ENCODE data around the gene C2orf92. TPM values are rescaled to one million over a fixed set of nuclear protein-coding genes. Genes with fewer than 3 reads are reported as not detected.

The C2orf92 gene
- total RNA-seq, 1 donor from 2014 or later = 11.0 TPM

DNA sequence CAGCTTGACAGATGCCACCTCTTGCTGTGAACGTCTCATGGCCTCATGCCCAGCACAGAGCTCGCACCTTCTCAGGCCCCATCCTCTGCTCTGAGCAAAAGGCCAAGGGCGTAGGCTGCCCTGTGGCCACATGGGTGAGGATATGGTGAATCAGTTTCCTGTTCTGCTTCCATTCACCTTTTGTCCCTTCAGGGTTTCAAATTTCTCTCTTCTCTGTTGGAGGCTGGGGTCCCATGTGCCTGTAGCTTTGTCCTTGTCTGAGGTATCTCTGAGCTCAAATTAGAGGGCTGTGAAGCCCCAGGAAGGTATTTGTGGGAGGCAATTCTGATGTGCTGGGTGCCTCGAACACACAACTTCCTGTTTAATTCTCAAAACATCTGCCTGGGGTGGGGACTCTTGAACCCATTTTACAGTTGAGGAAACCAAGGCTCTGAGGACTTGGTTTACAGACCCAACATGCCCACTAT lies 72.9 kb downstream of the C2orf92 start:
- Histone ChIP-seq H3K27ac (no peak overlapping the region), H3K4me3 (no peak overlapping the region), H3K36me3 (no peaks in the 10 kb centered on the region), H3K27me3 (no peaks in the 10 kb centered on the region), H3K4me1 (no peaks in the 10 kb centered on the region), H3K9me3 (no peaks in the 10 kb centered on the region)
- intact Hi-C loops (cut with DNase I) = no loop called here
- TF ChIP-seq POLR2A (IDR thresholded peaks at IDR 0.05) (no peak), POLR2AphosphoS5 (IDR thresholded peaks at IDR 0.05; ENCODE audit: insufficient read depth in 1 of 2, low read depth in 1 of 2) (no peak)
- TF ChIP-seq, protein P1, sequence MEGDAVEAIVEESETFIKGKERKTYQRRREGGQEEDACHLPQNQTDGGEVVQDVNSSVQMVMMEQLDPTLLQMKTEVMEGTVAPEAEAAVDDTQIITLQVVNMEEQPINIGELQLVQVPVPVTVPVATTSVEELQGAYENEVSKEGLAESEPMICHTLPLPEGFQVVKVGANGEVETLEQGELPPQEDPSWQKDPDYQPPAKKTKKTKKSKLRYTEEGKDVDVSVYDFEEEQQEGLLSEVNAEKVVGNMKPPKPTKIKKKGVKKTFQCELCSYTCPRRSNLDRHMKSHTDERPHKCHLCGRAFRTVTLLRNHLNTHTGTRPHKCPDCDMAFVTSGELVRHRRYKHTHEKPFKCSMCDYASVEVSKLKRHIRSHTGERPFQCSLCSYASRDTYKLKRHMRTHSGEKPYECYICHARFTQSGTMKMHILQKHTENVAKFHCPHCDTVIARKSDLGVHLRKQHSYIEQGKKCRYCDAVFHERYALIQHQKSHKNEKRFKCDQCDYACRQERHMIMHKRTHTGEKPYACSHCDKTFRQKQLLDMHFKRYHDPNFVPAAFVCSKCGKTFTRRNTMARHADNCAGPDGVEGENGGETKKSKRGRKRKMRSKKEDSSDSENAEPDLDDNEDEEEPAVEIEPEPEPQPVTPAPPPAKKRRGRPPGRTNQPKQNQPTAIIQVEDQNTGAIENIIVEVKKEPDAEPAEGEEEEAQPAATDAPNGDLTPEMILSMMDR (IDR thresholded peaks at IDR 0.05) = no peak
- DNase-seq (ENCODE audit: extremely low spot score in 2 of 2) = no peak

DNA sequence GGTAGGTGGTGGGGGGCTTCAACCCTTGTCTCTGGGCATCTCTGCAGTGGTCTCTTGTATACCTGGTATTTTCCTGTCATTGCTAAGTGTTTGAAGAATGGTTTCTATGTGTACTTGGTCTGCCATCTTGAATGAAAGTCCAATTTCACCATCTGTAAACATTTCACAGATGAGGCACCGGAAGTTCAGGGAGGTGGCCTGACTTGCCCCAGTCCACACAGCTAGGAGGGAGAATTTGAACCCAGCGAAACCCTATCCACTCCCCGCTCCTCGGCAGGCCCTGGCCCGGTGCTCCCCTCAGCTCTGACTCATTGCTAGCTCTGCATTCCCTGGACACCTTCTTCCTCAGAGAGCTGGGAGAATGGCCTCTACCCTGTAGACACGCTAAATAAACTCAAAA lies 74.4 kb downstream of the C2orf92 start:
- intact Hi-C loops (cut with DNase I) = no loop called here
- DNase-seq (ENCODE audit: extremely low spot score in 2 of 2) = no peak

DNA sequence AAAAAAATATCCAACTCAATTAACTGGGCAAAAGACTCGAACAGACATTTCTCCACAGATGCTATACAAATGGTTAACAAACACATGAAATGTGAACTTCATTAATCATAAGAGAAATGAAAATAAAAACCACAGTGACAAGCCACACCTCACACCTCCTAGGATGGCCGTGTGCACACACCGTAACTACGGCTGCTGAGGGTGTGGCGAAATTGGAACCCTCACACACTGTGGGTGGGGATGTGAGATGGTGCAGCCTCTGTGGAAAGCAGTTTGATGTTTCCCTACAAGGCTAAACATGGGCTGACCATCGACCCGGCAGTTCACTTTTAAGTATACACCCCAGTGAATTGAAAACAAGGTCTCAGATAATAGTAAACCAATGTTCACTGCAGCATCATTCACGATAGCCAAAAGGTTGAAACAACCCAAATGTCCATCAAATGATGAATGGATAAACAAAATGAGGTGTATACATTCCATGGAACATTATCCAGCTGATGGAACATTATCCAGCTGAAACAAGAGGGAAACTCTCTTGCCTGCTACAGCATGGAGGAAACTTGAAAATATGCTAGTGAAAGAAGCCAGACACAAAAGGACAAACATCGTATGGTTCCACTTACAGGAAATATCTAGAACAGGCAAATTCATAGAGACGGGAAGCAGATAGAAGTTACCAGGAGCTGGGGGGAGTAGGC lies 76.1 kb downstream of the C2orf92 start:
- Histone ChIP-seq H3K9me3 (no peaks in the 10 kb centered on the region), H3K4me1 (no peaks in the 10 kb centered on the region), H3K27ac (no peak overlapping the region), H3K27me3 (no peaks in the 10 kb centered on the region), H3K4me3 (no peak overlapping the region), H3K36me3 (no peaks in the 10 kb centered on the region)
- DNase-seq (ENCODE audit: extremely low spot score in 2 of 2) = no peak
- intact Hi-C loops (cut with DNase I) = no loop called here
- TF ChIP-seq POLR2A (IDR thresholded peaks at IDR 0.05) (no peak), POLR2AphosphoS5 (IDR thresholded peaks at IDR 0.05; ENCODE audit: insufficient read depth in 1 of 2, low read depth in 1 of 2) (no peak)
- TF ChIP-seq, protein P1 (IDR thresholded peaks at IDR 0.05) = no peak

More for the DNA sequence above, 74.4 kb downstream of the C2orf92 start:
- Histone ChIP-seq H3K9me3 (no peaks in the 10 kb centered on the region), H3K27me3 (no peaks in the 10 kb centered on the region), H3K36me3 (no peaks in the 10 kb centered on the region), H3K4me1 (no peaks in the 10 kb centered on the region), H3K4me3 (no peak overlapping the region), H3K27ac (no peak overlapping the region)
- TF ChIP-seq, protein P1 (IDR thresholded peaks at IDR 0.05) = no peak
- TF ChIP-seq POLR2AphosphoS5 (IDR thresholded peaks at IDR 0.05; ENCODE audit: insufficient read depth in 1 of 2, low read depth in 1 of 2) (no peak), POLR2A (IDR thresholded peaks at IDR 0.05) (no peak)

DNA sequence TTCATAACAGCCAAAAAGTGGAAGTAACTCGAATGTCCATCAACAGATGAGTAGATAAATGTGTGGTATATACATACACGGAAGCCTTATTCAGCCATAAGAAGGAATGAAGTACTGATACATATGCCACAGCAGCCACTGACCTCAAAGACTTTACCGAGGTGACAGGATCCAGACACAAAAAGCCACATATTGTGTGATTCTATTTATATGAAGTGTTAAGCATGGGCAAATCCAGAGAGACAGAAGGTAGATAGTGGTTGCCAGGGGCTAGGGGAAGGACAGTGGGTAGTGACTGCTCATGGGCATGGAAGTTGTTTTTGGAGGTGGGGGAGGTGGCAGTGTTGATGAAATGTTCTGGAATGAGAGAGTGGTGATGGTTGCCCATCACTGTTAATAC lies 77.8 kb downstream of the C2orf92 start:
- no peaks in the 10 kb centered on the region for H3K36me3 ChIP-seq
- intact Hi-C loops (cut with DNase I) = no loop called here
- H3K4me3 ChIP-seq = no peak overlapping the region
- H3K9me3 ChIP-seq = no peaks in the 10 kb centered on the region
- DNase-seq (ENCODE audit: extremely low spot score in 2 of 2) = no peak
- no peaks in the 10 kb centered on the region for H3K27me3 ChIP-seq
- no peaks in the 10 kb centered on the region for H3K4me1 ChIP-seq
- TF ChIP-seq, protein P1 (IDR thresholded peaks at IDR 0.05) = no peak
- no peak for TF ChIP-seq POLR2AphosphoS5 (IDR thresholded peaks at IDR 0.05; ENCODE audit: insufficient read depth in 1 of 2, low read depth in 1 of 2)
- TF ChIP-seq POLR2A (IDR thresholded peaks at IDR 0.05) = no peak
- no peak overlapping the region for H3K27ac ChIP-seq

DNA sequence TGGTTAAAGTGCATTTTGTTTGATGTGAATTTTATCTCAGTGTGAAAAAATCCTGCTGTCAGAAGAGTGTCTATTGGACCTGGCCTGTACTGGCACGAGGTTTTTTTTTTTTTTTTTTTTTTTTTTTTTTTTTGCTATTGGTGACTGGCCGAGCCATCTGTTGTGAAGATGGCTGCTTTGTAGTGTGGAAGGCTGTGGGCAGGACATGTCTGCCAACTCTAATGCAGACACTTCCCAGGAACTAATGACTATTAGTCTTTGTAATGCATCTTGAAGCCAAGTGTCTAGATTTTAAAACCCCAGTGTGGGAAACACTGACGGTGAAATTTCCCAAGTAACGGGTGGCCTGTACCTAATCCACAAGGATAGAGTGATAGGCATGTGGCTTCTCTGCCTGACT lies 78.2 kb downstream of the C2orf92 start:
- Histone ChIP-seq H3K36me3 (no peaks in the 10 kb centered on the region), H3K4me1 (no peaks in the 10 kb centered on the region), H3K27ac (no peak overlapping the region), H3K4me3 (no peak overlapping the region), H3K9me3 (no peaks in the 10 kb centered on the region), H3K27me3 (no peaks in the 10 kb centered on the region)
- TF ChIP-seq POLR2AphosphoS5 (IDR thresholded peaks at IDR 0.05; ENCODE audit: insufficient read depth in 1 of 2, low read depth in 1 of 2) (no peak), POLR2A (IDR thresholded peaks at IDR 0.05) (no peak)
- TF ChIP-seq, protein P1 (IDR thresholded peaks at IDR 0.05) = no peak
- DNase-seq (ENCODE audit: extremely low spot score in 2 of 2) = no peak
- intact Hi-C loops (cut with DNase I) = no loop called here

All from vagina (tissue), 2 donors.